HG02610 (cell line): ENCODE data around the gene SEMA5A.
A peak's percentile ranks its signal among the peaks of the same experiment; 100 is the strongest.
"Not testable (repeated sequence)": the region's sequence is repeated elsewhere in the genome, so short reads cannot be mapped to it uniquely, and the experiment has no call there.

Source experiments
- ATAC-seq: cut with Tn5 transposase; IDR thresholded peaks from one replicate; pipeline ENCODE4 v1.9.1; 2021; ENCODE audit warnings: mild to moderate bottlenecking, moderate library complexity; ENCODE audit not compliant: unreplicated experiment

SEMA5A gene

GRCh38 chr5:9401786-9402472 is 143.9 kb downstream of the SEMA5A start:
- no peak for ATAC-seq

GRCh38 chr5:9399783-9400182 is 146.1 kb downstream of the SEMA5A start:
- not testable (repeated sequence) for ATAC-seq

GRCh38 chr5:9399094-9399493 is 146.8 kb downstream of the SEMA5A start:
- ATAC-seq, result no peak

- ATAC-seq, result no peak
Observed at GRCh38 chr5:9398227-9398626, 147.6 kb downstream of the SEMA5A start.

GRCh38 chr5:9396285-9396770 is 149.5 kb downstream of the SEMA5A start:
- ATAC-seq, result no peak

- ATAC-seq, result no peak
Observed at GRCh38 chr5:9395706-9396105, 150.2 kb downstream of the SEMA5A start.

GRCh38 chr5:9394221-9394620 is 151.7 kb downstream of the SEMA5A start:
- ATAC-seq, result no peak

GRCh38 chr5:9392625-9393024 is 153.2 kb downstream of the SEMA5A start:
- ATAC-seq, result no peak

GRCh38 chr5:9391080-9391479 is 154.8 kb downstream of the SEMA5A start:
- no peak for ATAC-seq

- ATAC-seq, result no peak
Observed at GRCh38 chr5:9390113-9390512, 155.8 kb downstream of the SEMA5A start.

- ATAC-seq, result no peak
Observed at GRCh38 chr5:9388941-9389674, 156.8 kb downstream of the SEMA5A start.

- no peak for ATAC-seq
Observed at GRCh38 chr5:9387879-9388278, 158.0 kb downstream of the SEMA5A start.

GRCh38 chr5:9386945-9387344 is 158.9 kb downstream of the SEMA5A start:
- no peak for ATAC-seq

GRCh38 chr5:9382522-9382921 is 163.4 kb downstream of the SEMA5A start:
- ATAC-seq, result no peak

GRCh38 chr5:9381464-9381863 is 164.4 kb downstream of the SEMA5A start:
- ATAC-seq, result peak; percentile 75

GRCh38 chr5:9380109-9380508 is 165.8 kb downstream of the SEMA5A start:
- no peak for ATAC-seq

GRCh38 chr5:9376363-9377117 is 169.3 kb downstream of the SEMA5A start:
- ATAC-seq, result no peak

- no peak for ATAC-seq
Observed at GRCh38 chr5:9375756-9376155, 170.1 kb downstream of the SEMA5A start.

- ATAC-seq, result no peak
Observed at GRCh38 chr5:9374025-9374424, 171.8 kb downstream of the SEMA5A start.

- ATAC-seq, result no peak
Observed at GRCh38 chr5:9373571-9373970, 172.3 kb downstream of the SEMA5A start.

- no peak for ATAC-seq
Observed at GRCh38 chr5:9370256-9370655, 175.6 kb downstream of the SEMA5A start.

GRCh38 chr5:9365512-9365911 is 180.4 kb downstream of the SEMA5A start:
- ATAC-seq, result no peak
